Gastrocnemius medialis (tissue), 4 donors: Measurements from ENCODE around the gene TAMM41.

Experiments
- CTCF ChIP-seq, 5 experiments: fragments of 450-650 bp in 3 of 5; fragments of 200-600 bp in 2 of 5; sonication (generic) in 2 of 5; IDR thresholded peaks in 4 of 5; conservative IDR thresholded peaks in 1 of 5; 1 replicate in 4 of 5; 2 replicates in 1 of 5; pipeline ENCODE4 v1.5.1; 2016 to 2019; ENCODE audit warnings: antibody characterized with exemption in 5 of 5, mild to moderate bottlenecking in 3 of 5, moderate library complexity in 3 of 5
- POLR2A ChIP-seq, 2 donors: fragments of 450-650 bp; IDR thresholded peaks; one replicate each; pipeline ENCODE4 v1.6.1; 2017; ENCODE audit warnings: antibody characterized with exemption in 2 of 2, mild to moderate bottlenecking in 2 of 2, moderate library complexity in 2 of 2

GRCh38 chr3:11835028-11835639 is 11.6 kb downstream of the TAMM41 start:
- TF ChIP-seq CTCF (IDR thresholded peaks at IDR 0.05 in 4 of 5, conservative IDR thresholded peaks at IDR 0.05 in 1 of 5) (peak in 1 of 5 experiments; percentile 24), POLR2A (IDR thresholded peaks at IDR 0.05) (no peak)
